Right atrium auricular region (tissue), 2 donors: ENCODE measurements around the gene ATPAF2. TPM values are rescaled to one million over a fixed set of nuclear protein-coding genes. Genes with fewer than 3 reads are reported as not detected.
"Not testable (repeated sequence)": the region's sequence is repeated elsewhere in the genome, so short reads cannot be mapped to it uniquely, and the experiment has no call there.

Experiments
- DNase-seq: peaks from one replicate; pipeline ENCODE4 v3.0.0-alpha.2; 2019; ENCODE audit warnings: low spot score
- H3K27ac ChIP-seq, 2 donors: fragments of 200-600 bp; sonication (generic); 1 replicate in 1 of 2; 2 replicates in 1 of 2; pipeline ENCODE4 v1.5.1; 2016 to 2019
- H3K27me3 ChIP-seq, 2 donors: fragments of 200-600 bp; sonication (generic); one replicate each; pipeline versions ENCODE4 v1.5.1 to v1.6.0; 2017 to 2019
- H3K36me3 ChIP-seq: fragments of 200-600 bp; sonication (generic); one replicate; pipeline ENCODE4 v1.5.1; 2016
- H3K4me1 ChIP-seq, 2 donors: fragments of 200-600 bp; sonication (generic); one replicate each; pipeline versions ENCODE4 v1.5.1 to v1.6.0; 2017 to 2019
- H3K4me3 ChIP-seq, 2 donors: fragments of 200-600 bp; sonication (generic); 1 replicate in 1 of 2; 2 replicates in 1 of 2; pipeline ENCODE4 v1.5.1; 2017 to 2019; ENCODE audit warnings: mild to moderate bottlenecking in 1 of 2, moderate library complexity in 1 of 2
- H3K9me3 ChIP-seq, 2 donors: fragments of 200-600 bp; sonication (generic); one replicate each; pipeline ENCODE4 v1.5.1; 2019
- total RNA-seq, 2 donors: library from RNA; depleted of rRNA; stranded (reverse); fragments of >200 nt; gene quantifications; one replicate each; pipeline ENCODE4 v1.1.0, GENCODE V29; 2016
- TF ChIP-seq, protein P1 (sequence below), 2 donors: fragments of 200-600 bp; sonication (generic); IDR thresholded peaks; one replicate each; pipeline ENCODE4 v1.5.1; 2019; ENCODE audit warnings: antibody characterized with exemption in 2 of 2

ATPAF2 gene
- total RNA-seq, 2 donors from 2014 or later, result 11.1 to 47.0 TPM

- no peak for DNase-seq
- H3K9me3 ChIP-seq, result no peaks in the 10 kb centered on the region
- TF ChIP-seq, protein P1, sequence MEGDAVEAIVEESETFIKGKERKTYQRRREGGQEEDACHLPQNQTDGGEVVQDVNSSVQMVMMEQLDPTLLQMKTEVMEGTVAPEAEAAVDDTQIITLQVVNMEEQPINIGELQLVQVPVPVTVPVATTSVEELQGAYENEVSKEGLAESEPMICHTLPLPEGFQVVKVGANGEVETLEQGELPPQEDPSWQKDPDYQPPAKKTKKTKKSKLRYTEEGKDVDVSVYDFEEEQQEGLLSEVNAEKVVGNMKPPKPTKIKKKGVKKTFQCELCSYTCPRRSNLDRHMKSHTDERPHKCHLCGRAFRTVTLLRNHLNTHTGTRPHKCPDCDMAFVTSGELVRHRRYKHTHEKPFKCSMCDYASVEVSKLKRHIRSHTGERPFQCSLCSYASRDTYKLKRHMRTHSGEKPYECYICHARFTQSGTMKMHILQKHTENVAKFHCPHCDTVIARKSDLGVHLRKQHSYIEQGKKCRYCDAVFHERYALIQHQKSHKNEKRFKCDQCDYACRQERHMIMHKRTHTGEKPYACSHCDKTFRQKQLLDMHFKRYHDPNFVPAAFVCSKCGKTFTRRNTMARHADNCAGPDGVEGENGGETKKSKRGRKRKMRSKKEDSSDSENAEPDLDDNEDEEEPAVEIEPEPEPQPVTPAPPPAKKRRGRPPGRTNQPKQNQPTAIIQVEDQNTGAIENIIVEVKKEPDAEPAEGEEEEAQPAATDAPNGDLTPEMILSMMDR (IDR thresholded peaks at IDR 0.05), result no peak
- H3K27me3 ChIP-seq, result no peaks in the 10 kb centered on the region
- H3K4me3 ChIP-seq, result no peak overlapping the region
- H3K27ac ChIP-seq, result no peak overlapping the region
- peaks cover 0 to 5% of the 10 kb centered on the region in 2 donors for H3K4me1 ChIP-seq
- H3K36me3 ChIP-seq, result no peaks in the 10 kb centered on the region
These were observed 39.5 kb downstream of the ATPAF2 start for GRCh38 chr17:17999364-18000029.

GRCh38 chr17:17998934-17999333 lies 40.0 kb downstream of the ATPAF2 start:
- TF ChIP-seq, protein P1 (IDR thresholded peaks at IDR 0.05), result no peak
- Histone ChIP-seq H3K27ac (no peak overlapping the region), H3K4me3 (no peak overlapping the region), H3K4me1 (peaks cover 0 to 9% of the 10 kb centered on the region in 2 donors), H3K27me3 (no peaks in the 10 kb centered on the region), H3K36me3 (no peaks in the 10 kb centered on the region), H3K9me3 (no peaks in the 10 kb centered on the region)
- no peak for DNase-seq

DNA sequence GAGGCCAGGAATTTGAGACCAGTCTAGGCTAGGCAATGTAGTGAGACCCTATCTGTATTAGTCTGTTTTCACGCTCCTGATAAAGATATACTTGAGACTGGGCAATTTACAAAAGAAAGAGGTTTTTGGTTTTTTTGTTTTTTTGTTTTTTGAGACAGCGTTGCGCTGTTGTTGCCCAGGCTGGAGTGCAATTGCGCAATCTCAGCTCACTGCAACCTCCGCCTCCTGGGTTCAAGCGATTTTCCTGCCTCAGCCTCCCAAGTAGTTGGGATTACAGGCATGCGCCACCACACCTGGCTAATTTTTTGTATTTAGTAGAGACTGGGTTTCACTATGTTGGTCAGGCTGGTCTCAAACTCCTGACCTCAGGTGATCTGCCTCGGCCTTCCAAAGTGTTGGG lies 43.1 kb downstream of the ATPAF2 start:
- DNase-seq, H3K27me3 ChIP-seq, H3K9me3 ChIP-seq, H3K36me3 ChIP-seq, H3K4me3 ChIP-seq, H3K4me1 ChIP-seq, H3K27ac ChIP-seq: not testable (repeated sequence)

GRCh38 chr17:17994271-17995069 lies 44.5 kb downstream of the ATPAF2 start:
- Histone ChIP-seq H3K4me1 (peaks cover 0 to 9% of the 10 kb centered on the region in 2 donors), H3K4me3 (no peak overlapping the region), H3K9me3 (no peaks in the 10 kb centered on the region), H3K36me3 (no peaks in the 10 kb centered on the region), H3K27me3 (no peaks in the 10 kb centered on the region), H3K27ac (no peak overlapping the region)
- TF ChIP-seq, protein P1 (IDR thresholded peaks at IDR 0.05), result peak in 1 of 2 donors; percentile 64
- no peak for DNase-seq

DNA sequence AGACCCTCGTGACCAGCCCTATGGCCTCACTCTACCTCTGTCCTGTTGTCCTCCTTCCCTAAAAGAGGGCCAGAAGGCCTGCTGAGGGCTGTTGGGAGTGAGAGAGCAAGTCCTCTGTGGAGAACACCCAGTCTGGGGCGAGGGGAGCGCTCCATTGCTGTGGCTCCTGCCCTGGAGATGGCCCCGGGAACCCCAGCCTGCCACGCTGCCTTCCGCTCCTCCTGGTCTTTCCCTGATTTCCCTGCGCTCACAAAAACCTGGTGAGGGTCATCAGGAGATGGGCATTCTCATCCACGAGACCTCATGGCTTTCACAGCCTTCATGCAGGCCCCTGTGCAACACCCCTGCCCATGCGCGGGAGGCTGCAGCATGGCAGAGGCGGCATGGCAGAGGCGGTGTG lies 45.1 kb downstream of the ATPAF2 start:
- no peak overlapping the region for H3K4me3 ChIP-seq
- H3K4me1 ChIP-seq, result peaks cover 0 to 9% of the 10 kb centered on the region in 2 donors
- H3K27ac ChIP-seq, result no peak overlapping the region
- TF ChIP-seq, protein P1 (IDR thresholded peaks at IDR 0.05), result no peak
- H3K9me3 ChIP-seq, result no peaks in the 10 kb centered on the region
- no peak for DNase-seq
- no peaks in the 10 kb centered on the region for H3K36me3 ChIP-seq
- no peaks in the 10 kb centered on the region for H3K27me3 ChIP-seq

GRCh38 chr17:17993366-17993765 lies 45.6 kb downstream of the ATPAF2 start:
- TF ChIP-seq, protein P1 (IDR thresholded peaks at IDR 0.05), result no peak
- no peaks in the 10 kb centered on the region for H3K36me3 ChIP-seq

More at GRCh38 chr17:17993366-17993765, 45.6 kb downstream of the ATPAF2 start:
- Histone ChIP-seq H3K27me3 (no peaks in the 10 kb centered on the region), H3K27ac (no peak overlapping the region), H3K4me1 (peaks cover 0 to 9% of the 10 kb centered on the region in 2 donors), H3K4me3 (no peak overlapping the region), H3K9me3 (no peaks in the 10 kb centered on the region)
- DNase-seq, result no peak
